GM12874 (cell line): ENCODE measurements around the gene SPCS1.

Experiments
- CTCF ChIP-seq: IDR thresholded peaks from 2 replicates; pipeline ENCODE4 v1.5.1; 2011; ENCODE audit warnings: low read depth, mild to moderate bottlenecking, control low read depth, low read length, moderate library complexity; ENCODE audit not compliant: insufficient read depth

Gene SPCS1

GRCh38 chr3:52705688-52706686 is at the start of gene SPCS1, which contains the start of gene GLT8D1:
SPCS1 (plus strand) TSS chr3:52706106; CDS start chr3:52706247, 141 bp downstream.
GLT8D1 (minus strand) TSS chr3:52705791; CDS start chr3:52700460, 5,331 bp downstream.
- TF ChIP-seq CTCF = no peak

GRCh38 chr3:52660046-52660445 is 45.9 kb upstream of the SPCS1 start:
- no peak for TF ChIP-seq CTCF

GRCh38 chr3:52663098-52663497 is 42.8 kb upstream of the SPCS1 start:
- no peak for TF ChIP-seq CTCF

GRCh38 chr3:52670621-52671521 is 35.0 kb upstream of the SPCS1 start:
- TF ChIP-seq CTCF = no peak

- no peak for TF ChIP-seq CTCF
Observed at GRCh38 chr3:52671676-52672075, 34.2 kb upstream of the SPCS1 start.

- TF ChIP-seq CTCF = no peak
Observed at GRCh38 chr3:52678265-52679198, 27.4 kb upstream of the SPCS1 start.
